Gastroesophageal sphincter (tissue), 3 donors: ENCODE data around the gene RIMBP2.

ENCODE experiments used
- EP300 ChIP-seq: sonication (generic); formaldehyde crosslinking; IDR thresholded peaks from one replicate; pipeline ENCODE4 v1.6.1; 2017; ENCODE audit warnings: antibody characterized with exemption, mild to moderate bottlenecking
- POLR2A ChIP-seq, 2 donors: fragments of 450-650 bp; IDR thresholded peaks; one replicate each; pipeline ENCODE4 v1.6.1; 2017; ENCODE audit warnings: antibody characterized with exemption in 2 of 2, mild to moderate bottlenecking in 2 of 2, moderate library complexity in 1 of 2
- POLR2AphosphoS5 ChIP-seq: sonication (generic); formaldehyde crosslinking; IDR thresholded peaks from one replicate; pipeline ENCODE4 v1.6.1; 2017; ENCODE audit warnings: antibody characterized with exemption
- TF ChIP-seq, protein P1 (sequence below), 4 experiments: fragments of 200-600 bp in 2 of 4; fragments of 450-650 bp in 2 of 4; sonication (generic) in 1 of 4; IDR thresholded peaks; one replicate each; pipeline ENCODE4 v1.5.1; 2017 to 2019; ENCODE audit warnings: antibody characterized with exemption in 4 of 4, mild to moderate bottlenecking in 2 of 4, moderate library complexity in 2 of 4

DNA sequence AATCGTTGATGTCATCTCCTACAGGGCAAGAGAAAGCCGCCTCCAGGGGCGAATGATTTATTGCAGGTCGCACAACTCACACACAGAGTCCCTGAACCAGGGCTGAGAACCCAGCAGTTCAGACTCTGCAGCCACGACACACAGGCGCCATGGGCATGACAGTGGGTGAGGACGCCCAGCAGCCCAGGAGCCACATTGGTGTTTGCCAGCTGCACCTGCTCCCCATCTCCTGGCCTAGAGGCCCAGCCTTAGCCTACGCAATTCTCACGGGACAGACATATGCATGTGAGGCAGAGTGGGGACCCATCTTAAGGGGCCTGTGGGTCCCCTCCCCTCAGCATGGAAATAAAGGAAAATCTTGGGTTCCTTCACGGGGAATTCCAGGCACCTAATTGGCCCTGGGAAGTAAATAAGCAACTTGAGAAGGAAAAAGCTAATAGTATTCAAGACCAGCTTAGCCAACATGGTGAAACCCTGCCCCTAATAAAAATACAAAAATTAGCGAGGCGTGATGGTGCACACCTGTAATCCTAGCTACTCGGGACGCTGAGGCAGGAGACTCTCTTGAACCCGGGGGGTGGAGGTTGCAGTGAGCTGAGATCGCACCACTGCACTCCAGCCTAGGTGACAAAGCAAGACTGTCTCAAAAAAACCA lies 69.3 kb downstream of the RIMBP2 start:
- TF ChIP-seq, protein P1, sequence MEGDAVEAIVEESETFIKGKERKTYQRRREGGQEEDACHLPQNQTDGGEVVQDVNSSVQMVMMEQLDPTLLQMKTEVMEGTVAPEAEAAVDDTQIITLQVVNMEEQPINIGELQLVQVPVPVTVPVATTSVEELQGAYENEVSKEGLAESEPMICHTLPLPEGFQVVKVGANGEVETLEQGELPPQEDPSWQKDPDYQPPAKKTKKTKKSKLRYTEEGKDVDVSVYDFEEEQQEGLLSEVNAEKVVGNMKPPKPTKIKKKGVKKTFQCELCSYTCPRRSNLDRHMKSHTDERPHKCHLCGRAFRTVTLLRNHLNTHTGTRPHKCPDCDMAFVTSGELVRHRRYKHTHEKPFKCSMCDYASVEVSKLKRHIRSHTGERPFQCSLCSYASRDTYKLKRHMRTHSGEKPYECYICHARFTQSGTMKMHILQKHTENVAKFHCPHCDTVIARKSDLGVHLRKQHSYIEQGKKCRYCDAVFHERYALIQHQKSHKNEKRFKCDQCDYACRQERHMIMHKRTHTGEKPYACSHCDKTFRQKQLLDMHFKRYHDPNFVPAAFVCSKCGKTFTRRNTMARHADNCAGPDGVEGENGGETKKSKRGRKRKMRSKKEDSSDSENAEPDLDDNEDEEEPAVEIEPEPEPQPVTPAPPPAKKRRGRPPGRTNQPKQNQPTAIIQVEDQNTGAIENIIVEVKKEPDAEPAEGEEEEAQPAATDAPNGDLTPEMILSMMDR (IDR thresholded peaks at IDR 0.05): no peak
- TF ChIP-seq POLR2A (IDR thresholded peaks at IDR 0.05) (no peak), POLR2AphosphoS5 (no peak), EP300 (no peak)
